Skeletal muscle cell (primary cell): ENCODE measurements around the gene RPL21.
"Not testable (repeated sequence)": the region's sequence is repeated elsewhere in the genome, so short reads cannot be mapped to it uniquely, and the experiment has no call there.

ENCODE experiments used
- DNase-seq: peaks from one replicate; pipeline ENCODE4 v3.0.0-alpha.2; 2010; ENCODE audit warnings: low read depth
- H3K4me3 ChIP-seq: 2 replicates; pipeline ENCODE4 v1.5.1; 2011; ENCODE audit warnings: low read depth, mild to moderate bottlenecking, control low read depth, low read length, moderate library complexity

Gene RPL21

GRCh38 chr13:27280841-27281240, 29.5 kb downstream of the RPL21 start:
- DNase-seq = no peak
- no peak overlapping the region for H3K4me3 ChIP-seq

GRCh38 chr13:27281420-27281819, 30.1 kb downstream of the RPL21 start:
- H3K4me3 ChIP-seq = no peak overlapping the region
- no peak for DNase-seq

- H3K4me3 ChIP-seq = no peak overlapping the region
- DNase-seq = no peak
Measured at GRCh38 chr13:27283906-27284493, 32.6 kb downstream of the RPL21 start.

- no peak for DNase-seq
- no peak overlapping the region for H3K4me3 ChIP-seq
Measured at GRCh38 chr13:27288392-27288791, 37.0 kb downstream of the RPL21 start.

GRCh38 chr13:27289011-27289665, 37.8 kb downstream of the RPL21 start:
- H3K4me3 ChIP-seq = no peak overlapping the region
- DNase-seq = no peak

GRCh38 chr13:27290715-27291114, 39.4 kb downstream of the RPL21 start:
- DNase-seq = no peak
- H3K4me3 ChIP-seq = no peak overlapping the region

GRCh38 chr13:27291967-27292366, 40.6 kb downstream of the RPL21 start:
- not testable (repeated sequence) for DNase-seq, H3K4me3 ChIP-seq

GRCh38 chr13:27293076-27293691, 41.8 kb downstream of the RPL21 start:
- no peak overlapping the region for H3K4me3 ChIP-seq
- no peak for DNase-seq

GRCh38 chr13:27293873-27294515, 42.6 kb downstream of the RPL21 start:
- DNase-seq = no peak

GRCh38 chr13:27295096-27295495, 43.7 kb downstream of the RPL21 start:
- no peak overlapping the region for H3K4me3 ChIP-seq
- DNase-seq = no peak

More at GRCh38 chr13:27293873-27294515, 42.6 kb downstream of the RPL21 start:
- no peak overlapping the region for H3K4me3 ChIP-seq

GRCh38 chr13:27295660-27296059, 44.3 kb downstream of the RPL21 start:
- DNase-seq = no peak
- no peak overlapping the region for H3K4me3 ChIP-seq

GRCh38 chr13:27296496-27296895, 45.1 kb downstream of the RPL21 start:
- no peak for DNase-seq
- H3K4me3 ChIP-seq = no peak overlapping the region

- no peak overlapping the region for H3K4me3 ChIP-seq
- DNase-seq = no peak
Measured at GRCh38 chr13:27298849-27299248, 47.5 kb downstream of the RPL21 start.

- not testable (repeated sequence) for H3K4me3 ChIP-seq, DNase-seq
Measured at GRCh38 chr13:27300406-27300805, 49.0 kb downstream of the RPL21 start.

GRCh38 chr13:27300941-27301586, 49.7 kb downstream of the RPL21 start:
- DNase-seq = no peak
- H3K4me3 ChIP-seq = no peak overlapping the region

- no peak for DNase-seq
- no peak overlapping the region for H3K4me3 ChIP-seq
Measured at GRCh38 chr13:27302643-27303262, 51.4 kb downstream of the RPL21 start.

GRCh38 chr13:27304099-27304498, 52.7 kb downstream of the RPL21 start:
- H3K4me3 ChIP-seq = no peak overlapping the region
- no peak for DNase-seq

GRCh38 chr13:27304611-27305010, 53.3 kb downstream of the RPL21 start:
- no peak overlapping the region for H3K4me3 ChIP-seq
- DNase-seq = no peak
